GM12875 (cell line): ENCODE results near the gene YIF1B.

ENCODE experiments used
- H3K4me3 ChIP-seq: one replicate; pipeline ENCODE4 v1.5.1; 2011; ENCODE audit warnings: low read depth, low read length, control low read depth
- CTCF ChIP-seq: IDR thresholded peaks from 2 replicates; pipeline ENCODE4 v1.5.1; 2011; ENCODE audit warnings: low read depth, mild to moderate bottlenecking, control low read depth, inconsistent platforms, low read length, moderate library complexity, borderline replicate concordance; ENCODE audit not compliant: insufficient read depth

The YIF1B gene

GRCh38 chr19:38359242-38360021 lies 43.7 kb upstream of the YIF1B start:
- H3K4me3 ChIP-seq = no peak overlapping the region

GRCh38 chr19:38358071-38358470 lies 42.3 kb upstream of the YIF1B start:
- no peak for TF ChIP-seq CTCF

More at GRCh38 chr19:38359242-38360021, 43.7 kb upstream of the YIF1B start:
- no peak for TF ChIP-seq CTCF

GRCh38 chr19:38355728-38356725 lies 40.3 kb upstream of the YIF1B start:
- TF ChIP-seq CTCF = no peak
- H3K4me3 ChIP-seq = no peak overlapping the region

More at GRCh38 chr19:38358071-38358470, 42.3 kb upstream of the YIF1B start:
- H3K4me3 ChIP-seq = no peak overlapping the region

- no peak overlapping the region for H3K4me3 ChIP-seq
- TF ChIP-seq CTCF = no peak
Observed at GRCh38 chr19:38352611-38353010, 36.9 kb upstream of the YIF1B start.

GRCh38 chr19:38351865-38352395 lies 36.2 kb upstream of the YIF1B start:
- TF ChIP-seq CTCF = no peak

GRCh38 chr19:38350883-38351282 lies 35.1 kb upstream of the YIF1B start:
- no peak for TF ChIP-seq CTCF
- H3K4me3 ChIP-seq = no peak overlapping the region

More at GRCh38 chr19:38351865-38352395, 36.2 kb upstream of the YIF1B start:
- no peak overlapping the region for H3K4me3 ChIP-seq
